GM11168 (cell line): Measurements from ENCODE around the gene LMX1B.

Experiments used
- in situ Hi-C: fragments of 300-500 bp; cut with MboI; formaldehyde crosslinking; loops from one replicate; pipeline ENCODE4 v1.12.0; 2022; ENCODE audit warnings: low sequenced_read_pairs; ENCODE audit not compliant: unreplicated experiment

Gene LMX1B

DNA sequence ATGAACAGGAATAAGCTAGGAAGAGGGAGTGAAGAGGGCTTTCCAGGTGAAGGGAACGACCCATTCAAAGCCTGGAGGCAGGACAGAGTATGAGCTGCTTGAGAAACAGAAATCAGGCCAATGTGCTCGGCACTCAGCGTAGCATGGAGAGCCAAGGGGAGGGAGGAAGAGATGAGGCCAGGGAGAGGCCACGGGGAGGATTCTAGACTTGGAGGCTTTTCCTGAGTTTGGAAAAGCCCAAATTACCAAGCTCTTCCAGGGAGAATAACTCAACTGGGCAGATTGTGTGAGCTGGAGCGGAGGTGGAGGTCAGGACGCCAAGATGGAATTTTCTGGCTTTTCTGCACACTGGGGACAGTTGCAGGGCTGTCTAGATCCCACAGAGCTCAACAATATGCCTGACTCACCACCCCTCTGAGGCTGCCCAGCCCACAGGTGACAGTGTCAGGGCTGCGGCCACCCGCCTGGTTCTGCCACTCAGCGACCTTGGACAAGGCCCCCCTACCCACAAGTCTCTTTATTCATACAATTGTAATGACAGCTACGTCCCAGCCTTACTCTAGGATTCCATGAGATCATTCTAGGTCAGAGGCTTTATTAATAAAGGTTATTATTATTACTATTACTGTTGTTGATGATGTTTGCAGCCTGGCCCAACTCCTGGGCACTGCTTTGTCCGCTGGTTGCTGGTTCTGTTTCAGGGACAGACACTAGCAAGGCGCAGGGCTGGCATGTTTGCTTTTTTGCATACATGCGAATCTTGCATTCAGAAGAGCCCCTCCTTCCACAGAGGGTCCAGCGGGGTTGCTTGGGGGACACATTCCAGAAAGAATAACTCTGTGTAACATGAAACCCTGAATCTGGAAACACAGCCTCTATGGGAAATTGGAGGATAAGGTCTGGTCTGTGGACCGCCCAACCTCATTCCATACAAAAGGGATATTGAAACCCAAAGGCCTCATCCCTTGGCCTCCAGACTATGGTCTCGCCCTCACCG lies 9.4 kb upstream of the LMX1B start:
- in situ Hi-C loops, result no loop called here

DNA sequence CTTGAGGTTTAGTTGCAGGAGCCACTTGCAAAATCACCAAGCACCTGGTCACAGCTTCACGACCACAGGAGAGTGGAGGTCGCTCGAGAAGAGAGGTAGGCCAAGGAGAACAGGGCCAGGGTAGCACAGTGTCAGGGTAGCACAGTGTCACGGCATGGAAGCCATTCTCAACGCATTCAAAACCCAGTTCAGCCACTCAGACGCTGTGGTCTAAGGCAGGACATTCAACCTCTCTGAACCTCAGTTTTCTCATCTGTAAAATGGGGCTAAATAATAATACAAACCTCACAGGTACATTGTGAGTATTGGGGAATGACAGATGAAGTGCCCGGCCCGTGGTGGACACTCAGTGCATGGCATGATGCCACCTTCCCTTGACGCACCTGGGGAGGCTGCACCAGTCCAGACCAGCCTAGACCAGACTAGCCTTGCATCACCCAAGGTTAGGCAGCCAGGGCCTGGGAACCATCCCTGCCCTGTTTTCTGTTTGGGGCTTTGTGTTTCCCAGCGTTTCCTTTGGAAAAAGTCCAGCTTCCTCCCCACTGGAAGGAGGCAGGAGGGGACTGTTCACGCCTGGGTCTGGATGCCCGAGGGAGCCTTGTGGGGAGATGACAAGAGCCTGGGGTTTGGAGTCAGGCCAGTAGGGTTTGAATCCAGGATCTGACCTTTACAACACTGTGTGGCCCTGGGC lies 7.8 kb upstream of the LMX1B start:
- in situ Hi-C loops, result no loop called here

DNA sequence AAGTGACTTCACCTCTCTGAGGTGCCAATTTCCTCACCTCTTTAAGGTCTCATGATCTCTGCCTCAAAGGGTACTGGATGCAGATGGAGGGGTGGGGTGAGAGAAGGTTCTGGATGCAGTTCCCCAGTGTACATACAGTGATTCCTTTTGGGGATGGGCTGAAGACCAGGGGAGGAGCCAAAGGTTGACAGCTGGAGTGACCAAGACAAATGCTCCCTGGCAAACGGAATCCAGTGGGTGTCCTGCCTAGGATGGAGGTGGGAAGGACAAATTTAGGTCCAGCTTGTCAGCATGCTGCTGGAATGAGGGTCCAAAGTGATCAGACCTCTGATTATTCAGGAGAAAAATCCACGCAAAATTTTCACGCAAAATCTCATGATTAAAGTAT lies 7.3 kb upstream of the LMX1B start:
- in situ Hi-C loops, result no loop called here

DNA sequence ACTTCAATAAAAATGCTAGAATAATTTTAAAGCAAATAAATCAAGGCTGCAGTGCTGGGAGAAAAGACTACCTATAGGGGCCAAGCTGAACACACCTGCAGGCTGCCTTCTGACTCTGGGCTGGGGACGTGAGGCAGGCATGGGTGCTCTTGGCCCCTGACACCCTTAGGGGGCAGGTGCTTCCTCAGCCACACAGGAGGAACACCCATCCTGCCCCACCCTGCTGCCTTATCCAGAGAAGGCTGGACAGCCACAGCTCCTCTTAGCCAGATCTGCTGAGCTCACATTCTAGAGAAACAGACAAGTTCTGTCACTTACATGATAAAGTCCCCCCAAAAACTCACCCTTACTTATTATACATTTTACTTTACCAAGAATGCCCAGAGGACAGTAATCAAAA lies 6.6 kb upstream of the LMX1B start:
- in situ Hi-C loops, result no loop called here

DNA sequence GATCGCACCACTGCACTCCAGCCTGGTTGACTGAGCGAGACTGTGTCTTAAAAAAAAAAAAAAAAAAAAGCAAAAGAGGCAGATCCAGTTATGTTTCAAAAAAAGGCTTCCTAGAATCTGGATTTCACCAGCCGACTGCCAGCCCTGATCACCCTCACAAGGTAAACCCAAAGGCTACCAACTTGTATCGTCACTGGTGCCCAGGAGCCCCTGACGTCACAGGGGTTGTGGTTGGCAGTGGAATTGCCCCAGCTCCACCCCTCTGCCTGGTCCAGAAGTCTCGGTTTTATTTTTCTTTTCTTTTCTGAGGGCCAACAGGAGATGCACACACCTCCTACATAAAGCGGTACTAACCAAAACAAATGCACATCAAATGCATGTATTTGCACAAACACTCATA lies 6.0 kb upstream of the LMX1B start:
- in situ Hi-C loops, result no loop called here

DNA sequence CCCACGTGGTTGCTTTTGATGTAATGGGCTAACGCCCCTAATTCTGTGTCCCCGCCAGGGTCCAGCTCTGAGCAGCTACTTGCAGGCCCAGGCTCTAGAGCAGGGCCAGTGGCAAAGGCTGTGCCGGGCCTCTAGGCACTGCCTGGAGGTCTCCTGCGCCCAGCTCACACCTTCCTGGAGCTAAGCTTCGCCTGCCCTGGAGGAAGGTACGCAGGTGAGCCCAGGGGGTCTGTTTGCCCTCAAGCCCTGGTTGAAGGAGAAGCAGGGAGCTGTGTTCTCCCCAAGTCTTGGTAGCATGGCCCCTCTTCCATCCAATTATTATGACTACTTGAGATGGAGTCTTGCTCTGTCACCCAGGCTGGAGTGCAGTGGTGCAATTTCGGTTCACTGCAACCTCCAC lies 5.2 kb upstream of the LMX1B start:
- in situ Hi-C loops, result no loop called here

DNA sequence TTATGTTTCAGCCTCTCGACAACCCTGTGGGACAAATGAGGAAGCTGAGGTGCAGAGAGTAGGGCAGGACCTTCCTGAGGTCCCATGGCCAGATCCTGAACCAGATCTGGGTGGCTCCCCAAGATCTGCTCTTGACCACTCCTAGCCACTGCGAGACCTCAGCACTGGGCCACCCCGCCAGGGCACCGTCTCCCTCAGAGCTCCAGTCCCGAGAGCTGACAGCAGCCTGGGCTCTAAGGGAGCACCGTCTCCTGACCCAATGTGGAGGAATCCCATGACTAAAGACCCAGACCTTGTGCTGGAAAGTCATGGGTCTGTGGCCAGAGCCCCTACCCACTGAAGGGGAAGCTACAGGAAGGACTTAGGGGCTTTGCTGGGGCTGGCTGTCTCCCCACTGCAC lies 4.5 kb upstream of the LMX1B start:
- in situ Hi-C loops, result no loop called here

DNA sequence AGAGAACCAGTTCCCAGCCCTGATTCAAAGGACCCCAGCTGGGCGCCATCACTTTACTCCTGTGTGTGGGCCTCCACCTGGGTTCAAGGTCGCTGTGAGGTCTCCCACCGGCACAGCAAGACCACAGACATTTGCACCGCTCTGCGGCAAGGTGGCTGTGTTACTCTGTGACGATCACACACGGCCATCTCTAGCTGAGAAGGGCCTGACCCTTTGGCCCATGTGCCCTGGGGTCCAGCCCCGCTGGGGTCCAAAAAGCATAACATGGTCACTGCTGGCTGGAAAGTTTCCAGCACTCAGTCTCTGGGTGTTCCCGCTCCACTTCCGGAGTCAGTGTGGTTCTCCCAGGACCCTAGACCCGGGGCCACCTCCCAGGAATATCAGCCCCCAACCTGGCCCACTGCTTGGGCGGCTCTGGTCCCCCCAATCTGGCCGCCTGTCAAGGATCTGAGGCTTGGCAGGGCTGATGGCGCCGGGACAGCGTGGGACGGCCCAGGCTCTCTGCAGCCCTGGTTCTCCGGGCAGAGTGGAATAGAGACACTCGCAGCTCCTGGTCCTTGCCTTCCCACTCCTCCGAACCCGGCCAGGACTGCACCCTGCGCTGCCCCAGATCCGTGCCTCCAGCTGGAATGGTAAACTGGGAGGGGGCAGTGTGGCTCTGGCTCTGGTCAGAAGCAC lies 3.9 kb upstream of the LMX1B start:
- in situ Hi-C loops, result no loop called here

DNA sequence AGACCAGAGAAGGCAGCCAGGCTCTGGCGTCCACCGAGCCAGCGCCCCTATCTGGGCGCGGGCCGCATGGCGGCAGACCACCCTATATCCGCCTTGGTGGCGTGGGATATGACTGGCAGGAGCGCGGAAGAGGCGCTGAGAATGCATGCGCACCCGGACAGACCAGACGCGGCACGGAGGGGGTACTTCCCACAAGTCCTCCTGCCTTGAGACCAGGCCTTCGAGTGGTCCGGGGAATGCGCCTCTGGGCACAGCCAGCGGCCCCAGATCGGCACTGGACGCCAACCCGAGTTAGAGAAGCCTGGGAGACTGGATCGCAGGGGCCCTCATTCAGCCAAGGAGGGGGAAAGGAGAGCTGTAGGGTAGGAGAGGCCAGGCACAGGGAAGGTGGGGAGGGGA lies 2.5 kb upstream of the LMX1B start:
- in situ Hi-C loops, result no loop called here

DNA sequence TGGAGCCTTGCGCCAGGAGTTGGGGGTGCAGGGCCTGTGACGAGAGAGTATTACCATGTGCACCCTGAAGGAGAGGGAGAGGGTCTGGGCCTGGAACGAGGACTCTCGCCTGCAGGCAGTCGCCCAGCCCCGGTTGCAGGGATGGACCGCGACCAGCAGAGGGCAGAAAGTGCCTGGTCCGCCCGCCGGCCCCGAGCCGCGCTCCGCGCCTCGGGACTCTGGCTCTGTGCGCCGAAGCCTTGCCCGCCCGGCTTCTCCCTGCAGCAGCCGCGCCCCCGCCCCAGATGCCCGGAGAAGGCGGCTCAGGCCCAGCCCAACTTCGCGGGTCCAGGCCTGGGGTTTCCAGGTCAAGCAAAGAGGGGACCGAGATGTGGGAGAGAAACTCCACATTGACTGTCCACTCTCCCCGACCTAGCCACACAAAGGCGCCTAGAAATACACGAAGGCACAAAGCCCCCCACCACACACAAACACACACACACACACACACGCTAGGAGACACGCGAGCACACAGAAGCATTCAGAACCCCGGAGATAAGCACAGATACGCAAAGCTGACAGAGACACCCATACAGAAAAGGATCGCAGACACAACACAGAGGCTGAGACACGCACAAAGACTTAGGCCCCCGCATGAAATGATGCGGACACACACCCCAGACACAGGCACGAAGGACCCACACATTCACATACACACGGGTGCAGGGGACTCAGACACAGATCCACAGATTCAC lies 2.0 kb upstream of the LMX1B start:
- in situ Hi-C loops, result no loop called here

DNA sequence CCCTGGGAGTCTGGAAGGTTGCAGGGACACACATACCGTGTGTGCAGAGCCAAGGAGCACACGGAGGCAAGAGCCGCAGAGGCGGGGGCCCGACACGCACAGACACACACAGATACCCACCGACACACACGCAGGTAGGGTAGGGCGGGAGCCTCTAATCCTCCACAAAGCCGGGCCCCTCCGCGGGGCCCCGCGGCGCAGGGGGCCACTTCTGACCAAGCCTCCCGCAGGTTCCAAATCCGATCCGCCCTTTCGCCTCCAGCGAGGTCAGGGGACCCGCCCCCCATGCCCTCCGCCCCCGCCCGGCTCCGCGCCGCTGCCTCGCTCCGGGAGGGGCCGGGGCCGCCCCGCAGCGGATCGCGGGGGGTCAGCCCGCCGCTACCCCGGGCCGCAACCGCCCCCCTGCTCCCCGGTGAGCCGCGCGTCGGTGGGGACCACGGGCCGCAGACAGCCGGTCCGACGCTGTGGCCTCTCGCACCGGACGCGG lies 1.4 kb upstream of the LMX1B start:
- in situ Hi-C loops, result no loop called here

DNA sequence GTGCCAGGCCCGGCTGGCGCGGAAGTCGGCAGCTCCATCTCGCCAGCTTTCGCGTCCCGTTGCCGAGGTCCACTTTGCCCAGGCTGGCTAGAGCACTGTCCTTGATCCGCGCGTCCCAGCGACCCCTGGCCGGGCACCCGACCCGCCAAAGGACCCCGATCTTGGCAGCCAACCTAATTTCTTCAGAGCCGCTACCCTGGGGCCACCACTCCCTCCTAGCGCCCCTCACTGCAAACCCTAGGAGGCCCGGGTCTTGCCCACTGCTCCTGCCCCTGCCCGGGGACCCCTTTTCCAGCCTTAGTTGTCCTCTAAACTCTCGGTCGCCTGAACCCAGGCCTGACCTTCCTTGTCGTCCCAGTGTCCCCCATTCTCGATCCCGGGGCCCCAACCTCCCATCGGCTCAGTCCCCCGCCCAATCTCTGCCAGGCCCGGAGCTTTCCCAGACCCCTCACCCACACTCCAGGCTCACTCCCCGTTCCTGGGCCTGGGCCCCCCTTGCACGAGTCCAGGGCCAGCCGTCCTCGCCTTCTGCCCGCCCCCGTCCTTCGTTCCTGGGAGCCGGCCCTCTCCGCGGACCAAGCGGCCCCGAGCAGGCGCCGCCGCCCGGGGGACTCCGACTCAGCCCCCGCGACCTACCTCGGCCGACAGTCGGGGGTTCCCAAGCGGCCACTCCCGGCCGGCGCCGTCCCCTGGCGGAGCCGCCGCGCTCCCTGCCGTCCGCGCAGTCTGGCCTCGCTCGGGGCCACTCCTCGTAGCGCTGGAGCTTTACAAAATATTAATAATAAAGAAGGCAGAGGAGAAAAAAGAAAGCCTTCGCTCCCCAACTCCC lies 701 bp upstream of the LMX1B start:
- in situ Hi-C loops, result no loop called here

DNA sequence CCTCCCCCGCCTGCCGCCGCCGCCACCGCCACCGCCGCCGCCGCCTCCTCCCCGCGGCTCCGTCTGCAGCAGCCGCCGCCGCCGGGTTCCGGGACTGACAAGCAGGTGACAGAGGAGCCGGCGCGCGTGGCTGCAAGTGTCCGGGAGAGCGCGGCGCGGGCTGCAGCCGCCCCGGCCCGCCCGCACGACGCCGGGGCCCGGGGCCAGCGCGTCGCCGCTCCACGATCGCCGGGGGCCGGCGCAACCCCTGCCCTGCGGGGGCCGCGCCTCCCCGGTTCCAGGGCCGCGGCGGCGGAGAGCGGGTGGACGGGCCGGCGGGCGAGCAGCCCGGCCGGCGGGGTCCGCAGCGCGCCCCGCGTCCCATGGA lies 343 bp downstream of the LMX1B start:
- in situ Hi-C loops, result no loop called here

DNA sequence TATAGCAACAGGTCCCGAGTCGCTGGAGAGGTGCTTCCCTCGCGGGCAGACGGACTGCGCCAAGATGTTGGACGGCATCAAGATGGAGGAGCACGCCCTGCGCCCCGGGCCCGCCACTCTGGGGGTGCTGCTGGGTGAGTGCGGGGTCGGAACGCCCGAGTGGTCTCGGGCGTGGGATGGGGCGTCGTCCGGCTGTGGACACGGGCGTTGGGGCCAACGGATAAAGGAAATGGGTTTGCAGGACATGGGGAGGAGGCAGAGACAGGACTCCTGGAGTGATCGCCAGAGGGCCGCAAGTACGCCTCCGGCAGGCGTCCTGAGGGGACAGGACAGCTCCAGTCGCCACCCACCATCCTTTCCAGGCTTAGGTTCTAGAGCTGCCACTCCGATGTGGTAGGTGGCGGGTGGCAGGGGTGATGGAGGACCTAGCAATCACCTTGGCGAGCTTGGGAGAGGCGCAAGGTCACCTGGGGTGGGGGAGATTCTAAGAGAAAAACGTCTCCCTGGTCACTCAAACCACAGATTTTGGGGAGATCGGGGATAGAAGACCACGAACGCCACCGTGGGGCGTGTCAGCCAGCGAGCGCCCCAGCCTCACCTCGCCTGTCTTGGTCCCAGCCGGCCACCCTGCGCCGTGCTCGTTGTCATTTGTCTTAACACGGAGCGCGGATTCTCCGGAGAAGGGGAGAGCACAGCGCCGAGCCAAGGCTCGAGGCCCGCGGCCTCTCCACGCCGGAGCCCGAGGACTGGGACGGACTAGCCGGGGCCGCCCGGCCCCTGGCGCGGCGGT lies 922 bp downstream of the LMX1B start:
- in situ Hi-C loops, result no loop called here

DNA sequence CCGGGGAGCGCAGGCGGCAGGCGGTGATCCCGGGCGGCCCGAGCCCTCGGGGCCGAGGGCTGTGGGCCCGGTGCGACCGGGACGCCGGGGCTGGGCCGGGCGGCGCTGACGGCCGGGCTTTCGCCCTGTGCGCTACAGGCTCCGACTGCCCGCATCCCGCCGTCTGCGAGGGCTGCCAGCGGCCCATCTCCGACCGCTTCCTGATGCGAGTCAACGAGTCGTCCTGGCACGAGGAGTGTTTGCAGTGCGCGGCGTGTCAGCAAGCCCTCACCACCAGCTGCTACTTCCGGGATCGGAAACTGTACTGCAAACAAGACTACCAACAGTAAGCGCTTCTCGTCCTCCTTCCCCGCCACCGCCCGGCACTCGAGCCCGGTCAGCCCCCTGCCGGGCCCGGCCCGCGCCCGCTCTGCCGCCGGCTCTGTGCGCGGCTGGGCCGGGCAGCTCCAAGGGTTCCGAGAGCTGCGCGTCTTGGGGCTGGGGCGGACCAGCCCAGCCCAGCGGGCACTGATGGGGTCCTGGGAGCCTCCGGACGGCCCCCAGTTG lies 1.6 kb downstream of the LMX1B start:
- in situ Hi-C loops, result no loop called here

DNA sequence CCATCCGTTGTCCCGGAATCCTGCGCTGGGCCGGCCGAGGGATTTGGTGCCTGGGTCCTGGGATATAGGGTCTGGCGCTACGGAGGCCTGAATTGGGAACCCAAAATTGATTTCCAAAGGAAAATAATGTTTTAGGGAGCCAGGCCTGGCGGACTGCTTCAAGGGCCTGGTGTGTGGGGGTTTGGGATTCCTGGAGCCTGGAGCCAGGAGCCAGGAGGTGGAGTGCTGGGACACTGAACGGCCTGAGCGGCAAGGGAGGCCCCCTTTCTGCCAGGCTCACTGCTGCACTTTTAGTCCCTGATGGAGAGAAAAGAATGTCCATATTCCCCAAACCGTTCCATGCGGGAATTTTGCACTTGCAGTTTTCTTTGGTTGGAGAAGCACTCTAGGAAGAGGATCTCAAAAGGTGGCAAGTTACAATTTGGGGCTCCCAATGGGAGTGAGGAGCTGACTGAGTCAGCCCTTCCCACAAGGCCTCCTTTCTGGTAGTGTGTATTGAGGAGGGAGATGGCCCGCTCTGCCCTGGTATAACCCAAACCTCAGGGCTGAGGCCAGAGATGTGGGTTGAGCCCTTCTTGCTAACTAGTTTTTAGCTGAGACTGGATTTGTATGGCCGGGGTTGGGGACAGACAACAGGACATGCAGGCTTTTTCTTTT lies 2.2 kb downstream of the LMX1B start:
- in situ Hi-C loops, result no loop called here

DNA sequence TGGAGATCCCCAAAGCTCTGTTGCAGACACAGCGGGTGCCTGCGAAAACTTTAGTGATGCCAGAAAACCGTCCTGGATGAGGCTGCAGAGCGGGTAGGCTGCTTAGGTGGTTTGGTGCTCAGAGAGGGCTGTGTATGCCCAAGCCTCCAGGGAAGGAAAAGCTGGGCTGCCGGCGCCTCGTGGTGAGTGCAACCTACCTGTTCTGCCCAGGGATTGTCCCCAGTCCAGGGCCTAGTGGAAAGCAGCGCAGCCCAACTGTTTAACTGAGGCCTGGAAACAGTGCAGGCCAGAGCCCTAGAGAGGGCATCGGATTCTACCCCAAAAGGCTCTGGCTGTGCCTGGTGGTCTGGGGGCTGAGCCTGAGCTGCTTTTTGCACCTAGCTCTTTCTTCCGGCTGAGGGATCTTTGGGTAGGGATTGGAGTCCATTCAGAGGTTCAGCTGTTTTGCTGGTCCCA lies 2.8 kb downstream of the LMX1B start:
- in situ Hi-C loops, result no loop called here
